GM23248 (cell line): ENCODE results near the gene SH3YL1. TPM values are rescaled to one million over a fixed set of nuclear protein-coding genes. Genes with fewer than 3 reads are reported as not detected.

Experiments
- DNase-seq: peaks from one replicate; pipeline ENCODE4 v3.0.0-alpha.2; 2015
- H2AFZ ChIP-seq: fragments of 200-600 bp; sonication (generic); 2 replicates; pipeline ENCODE4 v1.6.1; 2016; ENCODE audit warnings: antibody characterized with exemption
- H3F3A ChIP-seq: fragments of 200-600 bp; sonication (generic); 2 replicates; pipeline ENCODE4 v1.6.1; 2016; ENCODE audit warnings: mild to moderate bottlenecking, antibody characterized with exemption, mixed run types; ENCODE audit not compliant: insufficient read depth
- H3K27ac ChIP-seq: fragments of 200-600 bp; sonication (generic); 2 replicates; pipeline ENCODE4 v1.5.1; 2016; ENCODE audit warnings: mild to moderate bottlenecking
- H3K27me3 ChIP-seq: fragments of 200-600 bp; sonication (generic); replicated peaks from 2 replicates; pipeline ENCODE4 v1.6.1; 2016; ENCODE audit warnings: mild to moderate bottlenecking; ENCODE audit not compliant: insufficient read depth
- H3K36me3 ChIP-seq: fragments of 200-600 bp; sonication (generic); 2 replicates; pipeline ENCODE4 v1.6.1; 2016; ENCODE audit warnings: low read depth, mild to moderate bottlenecking
- H3K4me1 ChIP-seq: fragments of 200-600 bp; sonication (generic); 2 replicates; pipeline ENCODE4 v1.6.1; 2016; ENCODE audit warnings: mild to moderate bottlenecking; ENCODE audit not compliant: insufficient read depth
- H3K4me2 ChIP-seq: fragments of 200-600 bp; sonication (generic); one replicate; pipeline ENCODE4 v1.6.1; 2016; ENCODE audit warnings: mild to moderate bottlenecking; ENCODE audit not compliant: unreplicated experiment
- H3K4me3 ChIP-seq: fragments of 200-600 bp; sonication (generic); 2 replicates; pipeline ENCODE4 v1.5.1; 2016; ENCODE audit warnings: mild to moderate bottlenecking
- H3K79me2 ChIP-seq: fragments of 200-600 bp; sonication (generic); 2 replicates; pipeline ENCODE4 v1.6.1; 2016; ENCODE audit warnings: mild to moderate bottlenecking; ENCODE audit not compliant: insufficient read depth
- H3K9ac ChIP-seq: fragments of 200-600 bp; sonication (generic); 2 replicates; pipeline ENCODE4 v1.6.1; 2016; ENCODE audit warnings: mild to moderate bottlenecking
- H3K9me2 ChIP-seq: fragments of 200-600 bp; sonication (generic); 2 replicates; pipeline ENCODE4 v1.6.1; 2016; ENCODE audit warnings: mixed run types, mild to moderate bottlenecking, moderate library complexity; ENCODE audit not compliant: insufficient read depth
- H3K9me3 ChIP-seq: fragments of 200-600 bp; sonication (generic); one replicate; pipeline ENCODE4 v1.6.1; 2017; ENCODE audit warnings: low read depth
- H4K20me1 ChIP-seq: fragments of 200-600 bp; sonication (generic); 2 replicates; pipeline ENCODE4 v1.6.0; 2016; ENCODE audit not compliant: insufficient read depth
- EZH2 ChIP-seq: fragments of 200-600 bp; sonication (generic); IDR thresholded peaks from 2 replicates; pipeline ENCODE4 v1.6.1; 2018; ENCODE audit warnings: antibody characterized with exemption, mild to moderate bottlenecking; ENCODE audit not compliant: insufficient read depth, poor library complexity, severe bottlenecking
- EZH2phosphoT487 ChIP-seq: fragments of 200-600 bp; sonication (generic); IDR thresholded peaks from 2 replicates; pipeline ENCODE4 v1.6.1; 2018; ENCODE audit warnings: antibody characterized with exemption, moderate library complexity, mild to moderate bottlenecking, low read depth; ENCODE audit not compliant: insufficient read depth
- WGBS, 2 experiments: methylation state at CpG; one replicate each; pipeline ENCODE4 v1.1.6; 2015 to 2017; ENCODE audit warnings: low lambda C conversion rate in 2 of 2, low coverage in 1 of 2; ENCODE audit errors: missing lambda C conversion rate in 2 of 2; 5-methylcytosine and 5-hydroxymethylcytosine counted together
- in situ Hi-C: fragments of 300-500 bp; cut with MboI; formaldehyde crosslinking; loops from 2 replicates; pipeline ENCODE4 v1.15.0; 2020
- polyA plus RNA-seq: library from polyadenylated mRNA; unstranded; fragments of >200 nt; fragmentation: Nextera tagmentation; extraction: Ambion mirVana; gene quantifications from 2 replicates; pipeline ENCODE4 v1.2.1, GENCODE V29; 2016
- total RNA-seq: library from RNA; depleted of rRNA; stranded (reverse); fragments of >200 nt; shearing (Covaris generic); gene quantifications from 2 replicates; pipeline ENCODE4 v1.2.3, GENCODE V29; 2014

SH3YL1 gene
- total and polyA plus RNA-seq, 2 experiments from 2014 or later = 24.0 to 25.2 TPM

GRCh38 chr2:257429-257828, 6.4 kb downstream of the SH3YL1 start:
- H3K36me3 ChIP-seq = 0 out of 2 replicates have a peak, but pooled peaks cover 8% of the 10 kb centered on the region
- TF ChIP-seq EZH2 = no peak
- no peak for TF ChIP-seq EZH2phosphoT487
- H3K9ac ChIP-seq = no peak overlapping the region
- no peaks in the 10 kb centered on the region for H4K20me1 ChIP-seq
- H3K9me3 ChIP-seq = no peaks in the 10 kb centered on the region
- H3K4me3 ChIP-seq = no peak overlapping the region
- no peaks in the 10 kb centered on the region for H3K27me3 ChIP-seq
- no peaks in the 10 kb centered on the region for H3K9me2 ChIP-seq
- H3K4me2 ChIP-seq = no peak overlapping the region
- no peaks in the 10 kb centered on the region for H3K4me1 ChIP-seq
- no peak overlapping the region for H3K27ac ChIP-seq
- in situ Hi-C loops = no loop called here
- DNase-seq = no peak
- WGBS, 2 experiments = 93 to 99% methylated on average over 3 of the region's 3 CpGs
- no peak overlapping the region for H2AFZ ChIP-seq
- H3F3A ChIP-seq = no peaks in the 10 kb centered on the region
- 0 out of 2 replicates have a peak, but pooled peaks cover 4% of the 10 kb centered on the region for H3K79me2 ChIP-seq

GRCh38 chr2:256094-256493, 7.7 kb downstream of the SH3YL1 start:
- no peak overlapping the region for H3K4me3 ChIP-seq
- in situ Hi-C loops = no loop called here
- WGBS, 2 experiments = 61 to 70% methylated on average over 3 of the region's 3 CpGs

GRCh38 chr2:255195-255594, 8.6 kb downstream of the SH3YL1 start:
- Histone ChIP-seq H3K27me3 (no peaks in the 10 kb centered on the region), H3K36me3 (peaks cover 16% of the 10 kb centered on the region; the same call in 1 of the 2 replicates), H3K9me3 (no peaks in the 10 kb centered on the region), H3K4me2 (no peak overlapping the region), H3K79me2 (0 out of 2 replicates have a peak, but pooled peaks cover 4% of the 10 kb centered on the region), H4K20me1 (no peaks in the 10 kb centered on the region), H2AFZ (no peak overlapping the region), H3K4me3 (no peak overlapping the region), H3F3A (no peaks in the 10 kb centered on the region), H3K27ac (no peak overlapping the region), H3K4me1 (no peaks in the 10 kb centered on the region), H3K9me2 (no peaks in the 10 kb centered on the region), H3K9ac (no peak overlapping the region)
- WGBS, 2 experiments = 85 to 100% methylated on average over 2 of the region's 2 CpGs
- in situ Hi-C loops = no loop called here
- DNase-seq = no peak
- TF ChIP-seq EZH2 (no peak), EZH2phosphoT487 (no peak)

More at GRCh38 chr2:256094-256493, 7.7 kb downstream of the SH3YL1 start:
- H3K9ac ChIP-seq = no peak overlapping the region
- H4K20me1 ChIP-seq = no peaks in the 10 kb centered on the region
- H3K9me3 ChIP-seq = no peaks in the 10 kb centered on the region
- no peak for TF ChIP-seq EZH2phosphoT487
- no peak for TF ChIP-seq EZH2
- DNase-seq = no peak
- no peaks in the 10 kb centered on the region for H3K4me1 ChIP-seq
- H2AFZ ChIP-seq = no peak overlapping the region
- peaks cover 13% of the 10 kb centered on the region; the same call in 1 of the 2 replicates for H3K36me3 ChIP-seq
- no peak overlapping the region for H3K27ac ChIP-seq
- 0 out of 2 replicates have a peak, but pooled peaks cover 4% of the 10 kb centered on the region for H3K79me2 ChIP-seq
- no peaks in the 10 kb centered on the region for H3K27me3 ChIP-seq
- H3K9me2 ChIP-seq = no peaks in the 10 kb centered on the region
- H3K4me2 ChIP-seq = no peak overlapping the region
- H3F3A ChIP-seq = no peaks in the 10 kb centered on the region

DNA sequence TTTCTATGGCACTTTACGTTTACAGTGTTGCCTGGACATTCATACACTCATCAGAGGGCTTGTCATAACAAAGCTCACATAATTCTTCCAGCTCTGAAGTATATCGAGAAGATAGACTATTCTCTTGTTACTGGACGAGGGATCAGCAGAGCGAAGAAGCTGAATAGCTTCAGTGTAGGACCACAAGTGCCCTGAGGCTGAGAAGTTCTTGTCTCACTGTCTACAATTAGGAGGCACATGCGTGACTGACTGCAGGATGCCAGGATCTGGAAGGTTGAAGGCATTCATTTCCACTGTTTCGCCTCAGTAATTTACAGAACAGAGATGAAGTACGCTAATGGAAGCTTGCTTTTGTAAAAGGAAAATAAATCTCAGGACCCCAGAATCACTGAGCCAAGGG, 9.6 kb downstream of the SH3YL1 start:
- no peaks in the 10 kb centered on the region for H3F3A ChIP-seq
- H2AFZ ChIP-seq = no peak overlapping the region
- H3K4me1 ChIP-seq = no peaks in the 10 kb centered on the region
- in situ Hi-C loops = no loop called here
- DNase-seq = no peak
- H3K9ac ChIP-seq = no peak overlapping the region
- TF ChIP-seq EZH2phosphoT487 (no peak), EZH2 (no peak)
- H3K9me2 ChIP-seq = no peaks in the 10 kb centered on the region
- WGBS, 2 experiments = 79 to 82% methylated on average over 7 of the region's 7 CpGs
- no peak overlapping the region for H3K27ac ChIP-seq
- peaks cover 16% of the 10 kb centered on the region; the same call in 1 of the 2 replicates for H3K36me3 ChIP-seq
- H3K4me3 ChIP-seq = no peak overlapping the region
- no peak overlapping the region for H3K4me2 ChIP-seq
- H3K9me3 ChIP-seq = no peaks in the 10 kb centered on the region
- no peaks in the 10 kb centered on the region for H4K20me1 ChIP-seq
- H3K79me2 ChIP-seq = no peaks in the 10 kb centered on the region
- no peaks in the 10 kb centered on the region for H3K27me3 ChIP-seq
